ENCODE measurements around the gene C11orf24. TPM values are rescaled to one million over a fixed set of nuclear protein-coding genes. Genes with fewer than 3 reads are reported as not detected.

Gene C11orf24
- total and polyA plus RNA-seq, 2 of the 8 experiments (the other 6 are each of a cell fraction or from before 2014, with no cell fraction given) = 45.4 to 51.7 TPM

DNA sequence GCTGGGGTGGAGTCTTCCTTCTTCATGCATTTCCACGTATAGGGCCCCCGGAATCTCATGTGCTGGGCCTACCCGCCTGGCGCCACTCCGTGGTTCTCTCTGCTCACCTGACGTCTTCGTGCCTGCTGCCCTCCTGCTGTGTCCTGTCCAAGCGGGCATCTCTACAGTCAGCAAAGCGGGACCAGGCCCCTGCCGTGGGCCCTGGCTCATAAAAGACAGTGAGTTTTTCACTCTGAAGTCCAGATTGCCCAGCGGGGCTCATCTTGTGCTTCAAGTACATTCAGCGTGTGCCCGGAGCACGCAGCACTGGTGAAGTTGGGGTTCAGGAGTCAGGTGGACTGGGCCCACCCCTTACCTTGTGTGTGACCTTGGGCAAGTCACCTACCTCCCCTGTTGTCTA is 17.4 kb downstream of the C11orf24 start:
- Histone ChIP-seq H3K79me2 (ENCODE audit: control insufficient read depth in 1 of 2, insufficient read depth in 2 of 2, low read length in 2 of 2) (no peaks in the 10 kb centered on the region), H3K14ac (ENCODE audit: insufficient read length) (no peak overlapping the region), H3K79me1 (ENCODE audit: low read depth, low read length) (no peaks in the 10 kb centered on the region), H3K4ac (replicated peaks; ENCODE audit: insufficient read length, low read depth, low read length) (no peak overlapping the region), H2BK120ac (replicated peaks; ENCODE audit: low read depth, low read length) (no peak overlapping the region), H3K18ac (ENCODE audit: extremely low read depth, low read length) (no peak overlapping the region), H2BK12ac (ENCODE audit: low read depth, low read length) (no peak overlapping the region), H4K91ac (replicated peaks; ENCODE audit: insufficient read length, low read length) (no peak overlapping the region), H3K23ac (ENCODE audit: insufficient read length) (no peak overlapping the region), H3K9ac (replicated peaks in 1 of 4; ENCODE audit: extremely low read depth in 1 of 4, low read depth in 3 of 4, low read length in 3 of 4) (no peak overlapping the region), H2BK20ac (ENCODE audit: low read length) (no peak overlapping the region), H2AK5ac (ENCODE audit: low read depth, low read length) (no peak overlapping the region), H3K36me3 (ENCODE audit: control insufficient read depth in 2 of 4, insufficient read depth in 4 of 4, low read length in 3 of 4) (no peaks in the 10 kb centered on the region), H4K5ac (ENCODE audit: insufficient read length, low read depth, low read length) (no peak overlapping the region), H4K20me1 (replicated peaks in 1 of 2; ENCODE audit: control insufficient read depth in 1 of 2, insufficient read depth in 2 of 2, low read length in 2 of 2) (no peaks in the 10 kb centered on the region), H3K4me2 (ENCODE audit: insufficient read depth in 1 of 2, low read depth in 2 of 2, low read length in 2 of 2) (no peak overlapping the region), H3K23me2 (ENCODE audit: low read depth, low read length) (no peaks in the 10 kb centered on the region), H3K56ac (replicated peaks; ENCODE audit: insufficient read length, low read depth, low read length) (no peak overlapping the region), H4K8ac (ENCODE audit: extremely low read depth, insufficient read depth, low read length) (no peak overlapping the region), H2BK15ac (ENCODE audit: low read length) (no peak overlapping the region), H3K27ac (ENCODE audit: low read depth, low read length) (no peak overlapping the region), H3K4me1 (replicated peaks in 1 of 4; ENCODE audit: control insufficient read depth in 3 of 4, insufficient read depth in 4 of 4, low read length in 3 of 4) (peaks cover 0 to 9% (median 4%) of the 10 kb centered on the region in 4 experiments; a peak in 5 of 7 replicates), H3K9me3 (ENCODE audit: insufficient read depth in 2 of 2, low read depth in 1 of 2, low read length in 1 of 2) (no peaks in the 10 kb centered on the region), H2BK5ac (ENCODE audit: low read depth, low read length) (no peak overlapping the region), H3K4me3 (ENCODE audit: extremely low read depth in 1 of 4, insufficient read depth in 2 of 4, low read depth in 3 of 4, low read length in 4 of 4) (no peak overlapping the region), H2AFZ (ENCODE audit: low read length) (no peak overlapping the region), H3K27me3 (replicated peaks in 1 of 4; ENCODE audit: control insufficient read depth in 3 of 4, extremely low read depth in 1 of 4, insufficient read depth in 3 of 4, low read length in 3 of 4) (peaks cover 0 to 11% (median 4%) of the 10 kb centered on the region in 4 experiments; a peak in 2 of 7 replicates)
- WGBS, 2 experiments (ENCODE audit: extremely low coverage in 1 of 2, insufficient coverage in 1 of 2, insufficient read length in 1 of 2, insufficient replicate concordance in 2 of 2, low coverage in 1 of 2, low lambda C conversion rate in 2 of 2, missing lambda C conversion rate in 1 of 2) = 84% methylated on average over 14 of the region's 14 CpGs; no CpG with 5 or more reads in 1 of the 2 experiments
- DNase-seq (ENCODE audit: low read depth in 1 of 2, low spot score in 2 of 2) = no peak
- TF ChIP-seq RAD21 (IDR thresholded peaks at IDR 0.05 in 1 of 2, conservative IDR thresholded peaks at IDR 0.05 in 1 of 2; ENCODE audit: low read depth in 2 of 2, low read length in 2 of 2) (no peak), TAF7 (optimal IDR thresholded peaks at IDR 0.05; ENCODE audit: borderline replicate concordance, low read depth, low read length) (no peak), SP1 (IDR thresholded peaks at IDR 0.05; ENCODE audit: low read depth, low read length) (no peak), HDAC6 (IDR thresholded peaks at IDR 0.05; ENCODE audit: low read depth, low read length) (no peak), BRCA1 (IDR thresholded peaks at IDR 0.05; ENCODE audit: low read depth, low read length) (no peak), POU5F1 (IDR thresholded peaks at IDR 0.05; ENCODE audit: low read depth, low read length) (no peak), SRF (IDR thresholded peaks at IDR 0.05; ENCODE audit: low read depth, low read length) (no peak), NRF1 (IDR thresholded peaks at IDR 0.05; ENCODE audit: low read depth, low read length) (no peak), YY1 (IDR thresholded peaks at IDR 0.05; ENCODE audit: low read depth, low read length) (no peak)
- POLR2A ChIA-PET (ENCODE audit: partially characterized antibody) = interaction anchor here (1.0 kb wide), 1 partner anchor 63 kb away, joined by 3 read pairs; no protein-coding TSS in a partner anchor
- FAIRE-seq = no peak
- CTCF ChIA-PET (ENCODE audit: partially characterized antibody) = interaction anchor here (1.1 to 4.3 kb wide), 2 partner anchors 44 to 195 kb away, joined by 3 to 27 read pairs; no protein-coding TSS in a partner anchor
